Stomach smooth muscle (tissue), 2 donors: ENCODE results near the gene MMEL1.

Experiments
- H3K27ac ChIP-seq: one replicate; pipeline ENCODE4 v1.7.0; 2013; ENCODE audit warnings: mild to moderate bottlenecking, low read length, inconsistent platforms
- H3K27me3 ChIP-seq, 2 donors: one replicate each; pipeline ENCODE4 v1.7.0; 2013; ENCODE audit warnings: low read length in 2 of 2; ENCODE audit not compliant: insufficient read depth in 2 of 2, control insufficient read depth in 1 of 2
- H3K36me3 ChIP-seq, 2 donors: one replicate each; pipeline ENCODE4 v1.7.0; 2013; ENCODE audit warnings: low read length in 2 of 2; ENCODE audit not compliant: control insufficient read depth in 2 of 2, insufficient read depth in 2 of 2
- H3K4me1 ChIP-seq: one replicate; pipeline ENCODE4 v1.7.0; 2013; ENCODE audit warnings: low read length; ENCODE audit not compliant: control insufficient read depth, insufficient read depth
- H3K4me3 ChIP-seq, 2 donors: one replicate each; pipeline ENCODE4 v1.7.0; 2013; ENCODE audit warnings: low read length in 2 of 2
- H3K9ac ChIP-seq, 2 donors: one replicate each; pipeline ENCODE4 v1.7.0; 2013; ENCODE audit warnings: low read length in 2 of 2, mild to moderate bottlenecking in 1 of 2
- H3K9me3 ChIP-seq, 2 donors: one replicate each; pipeline ENCODE4 v1.7.0; 2013; ENCODE audit warnings: low read length in 2 of 2; ENCODE audit not compliant: control insufficient read depth in 2 of 2
- donor health status: healthy.
- donor health status: Pancreatic carcinoma.

MMEL1 gene

GRCh38 chr1:2625311-2625710 lies 7.5 kb downstream of the MMEL1 start:
- no peak overlapping the region for H3K9ac ChIP-seq
- no peaks in the 10 kb centered on the region for H3K36me3 ChIP-seq
- no peak overlapping the region for H3K27ac ChIP-seq
- H3K9me3 ChIP-seq, result peaks cover 0 to 3% of the 10 kb centered on the region in 2 donors
- peaks cover 5% of the 10 kb centered on the region for H3K4me1 ChIP-seq
- peaks cover 29 to 30% of the 10 kb centered on the region in 2 donors for H3K27me3 ChIP-seq
- no peak overlapping the region for H3K4me3 ChIP-seq

- Histone ChIP-seq H3K27me3 (peaks cover 24 to 25% of the 10 kb centered on the region in 2 donors), H3K4me3 (no peak overlapping the region), H3K9me3 (peaks cover 0 to 4% of the 10 kb centered on the region in 2 donors), H3K27ac (no peak overlapping the region), H3K9ac (no peak overlapping the region), H3K36me3 (no peaks in the 10 kb centered on the region), H3K4me1 (peaks cover 5% of the 10 kb centered on the region)
These were observed 8.0 kb downstream of the MMEL1 start for GRCh38 chr1:2624735-2625300.

- Histone ChIP-seq H3K4me1 (peaks cover 5% of the 10 kb centered on the region), H3K9ac (no peak overlapping the region), H3K27ac (no peak overlapping the region), H3K27me3 (peaks cover 18 to 20% of the 10 kb centered on the region in 2 donors), H3K36me3 (no peaks in the 10 kb centered on the region), H3K4me3 (no peak overlapping the region), H3K9me3 (peaks cover 0 to 5% of the 10 kb centered on the region in 2 donors)
These were observed 9.1 kb downstream of the MMEL1 start for GRCh38 chr1:2623571-2624337.

GRCh38 chr1:2617971-2618470 lies 14.8 kb downstream of the MMEL1 start:
- Histone ChIP-seq H3K27me3 (peaks cover 0 to 2% of the 10 kb centered on the region in 2 donors), H3K9ac (no peak overlapping the region)

GRCh38 chr1:2614145-2614544 lies 18.7 kb downstream of the MMEL1 start:
- no peak overlapping the region for H3K27ac ChIP-seq
- H3K27me3 ChIP-seq, result peaks cover 7 to 15% of the 10 kb centered on the region in 2 donors
- H3K36me3 ChIP-seq, result no peaks in the 10 kb centered on the region
- H3K9ac ChIP-seq, result no peak overlapping the region
- no peak overlapping the region for H3K4me3 ChIP-seq
- peaks cover 5 to 15% of the 10 kb centered on the region in 2 donors for H3K9me3 ChIP-seq
- H3K4me1 ChIP-seq, result peaks cover 3% of the 10 kb centered on the region

More at GRCh38 chr1:2617971-2618470, 14.8 kb downstream of the MMEL1 start:
- Histone ChIP-seq H3K27ac (no peak overlapping the region), H3K36me3 (no peaks in the 10 kb centered on the region), H3K4me3 (no peak overlapping the region), H3K4me1 (no peaks in the 10 kb centered on the region), H3K9me3 (peaks cover 4 to 20% of the 10 kb centered on the region in 2 donors)

GRCh38 chr1:2612591-2613365 lies 20.0 kb downstream of the MMEL1 start:
- peaks cover 7 to 15% of the 10 kb centered on the region in 2 donors for H3K27me3 ChIP-seq
- no peak overlapping the region for H3K27ac ChIP-seq
- no peak overlapping the region for H3K4me3 ChIP-seq
- no peaks in the 10 kb centered on the region for H3K36me3 ChIP-seq
- peaks cover 3% of the 10 kb centered on the region for H3K4me1 ChIP-seq
- H3K9ac ChIP-seq, result no peak overlapping the region
- peaks cover 5 to 15% of the 10 kb centered on the region in 2 donors for H3K9me3 ChIP-seq

GRCh38 chr1:2611621-2612437 lies 21.0 kb downstream of the MMEL1 start:
- Histone ChIP-seq H3K4me1 (peaks cover 3% of the 10 kb centered on the region), H3K27me3 (peaks cover 7 to 15% of the 10 kb centered on the region in 2 donors), H3K9me3 (peaks cover 5 to 15% of the 10 kb centered on the region in 2 donors), H3K36me3 (no peaks in the 10 kb centered on the region), H3K4me3 (no peak overlapping the region), H3K9ac (no peak overlapping the region), H3K27ac (no peak overlapping the region)

GRCh38 chr1:2611031-2611501 lies 21.8 kb downstream of the MMEL1 start:
- Histone ChIP-seq H3K4me3 (peak overlapping the region in 1 of 2 donors; percentile 15), H3K4me1 (peaks cover 3% of the 10 kb centered on the region), H3K36me3 (no peaks in the 10 kb centered on the region), H3K27ac (no peak overlapping the region), H3K9me3 (peaks cover 5 to 12% of the 10 kb centered on the region in 2 donors), H3K9ac (no peak overlapping the region), H3K27me3 (peaks cover 7 to 15% of the 10 kb centered on the region in 2 donors)

- no peak overlapping the region for H3K27ac ChIP-seq
- no peak overlapping the region for H3K4me3 ChIP-seq
- H3K27me3 ChIP-seq, result peaks cover 7 to 15% of the 10 kb centered on the region in 2 donors
- H3K36me3 ChIP-seq, result no peaks in the 10 kb centered on the region
- H3K9me3 ChIP-seq, result peaks cover 5 to 10% of the 10 kb centered on the region in 2 donors
- peaks cover 3% of the 10 kb centered on the region for H3K4me1 ChIP-seq
- no peak overlapping the region for H3K9ac ChIP-seq
These were observed 22.5 kb downstream of the MMEL1 start for GRCh38 chr1:2610036-2610959.
